Dendritic cell treated with granulocyte-macrophage colony-stimulating factor and Interleukin-4, amounts not matched to agents 40 ng/mL and 50 ng/mL, for 4 days (primary cell): ENCODE measurements around the gene SLC6A6.

ENCODE experiments used
- H3K27ac Mint-ChIP-seq: one replicate; pipeline ENCODE4 v1.8.0; 2022; ENCODE audit warnings: mild to moderate bottlenecking, mixed read lengths
- H3K27me3 Mint-ChIP-seq: one replicate; pipeline ENCODE4 v1.8.0; 2022; ENCODE audit warnings: mild to moderate bottlenecking, mixed read lengths
- H3K36me3 Mint-ChIP-seq: one replicate; pipeline ENCODE4 v1.8.0; 2022; ENCODE audit warnings: low read depth, mixed read lengths
- H3K4me1 Mint-ChIP-seq: one replicate; pipeline ENCODE4 v1.8.0; 2022; ENCODE audit warnings: low read depth, mixed read lengths
- H3K4me3 Mint-ChIP-seq: one replicate; pipeline ENCODE4 v1.8.0; 2022; ENCODE audit warnings: mild to moderate bottlenecking, moderate library complexity, mixed read lengths
- H3K9me3 Mint-ChIP-seq: one replicate; pipeline ENCODE4 v1.8.0; 2022; ENCODE audit warnings: mixed read lengths
- intact Hi-C: fragments of 100-400 bp; cut with micrococcal nuclease; formaldehyde crosslinking; loops from one replicate; pipeline ENCODE4 v1.15.0; 2022

Gene SLC6A6

DNA sequence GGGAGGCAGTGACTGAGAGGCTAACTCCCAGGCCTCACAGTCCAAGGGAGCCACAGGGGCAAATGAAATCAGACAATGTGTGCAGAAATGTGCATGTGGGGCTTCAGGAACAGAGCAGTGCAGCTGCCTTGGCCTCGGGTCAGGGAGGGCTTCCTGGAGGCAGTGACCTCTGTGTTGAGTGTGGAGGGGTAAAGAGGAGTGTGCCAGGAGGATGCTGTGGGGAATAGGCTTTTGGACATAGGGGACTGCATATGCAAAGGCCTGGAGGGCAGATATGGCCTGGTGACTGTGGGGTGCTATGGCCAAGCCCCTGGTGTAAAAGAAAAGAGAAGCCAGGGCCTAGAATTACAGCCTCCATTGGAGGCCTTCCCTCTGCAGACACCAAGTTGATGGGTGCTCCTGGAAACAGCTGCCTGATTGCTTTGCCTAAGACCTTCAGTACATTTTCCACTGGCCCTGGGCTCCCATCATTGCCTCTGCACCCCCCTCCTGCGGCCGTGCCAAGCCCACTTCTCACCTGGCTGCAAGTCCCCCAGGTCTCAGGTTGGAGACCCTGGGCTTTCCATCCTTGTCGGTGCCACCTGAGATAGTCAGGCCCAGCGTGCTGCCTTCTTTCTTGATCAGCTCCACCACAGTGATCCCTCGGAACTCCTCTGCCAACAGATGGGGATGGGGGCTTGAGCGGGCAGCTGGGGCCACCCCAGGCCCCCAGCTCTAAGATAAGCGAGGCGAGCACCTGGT lies 122.7 kb downstream of the SLC6A6 start:
- Mint-ChIP-seq H3K4me3 (no peak overlapping the region), H3K36me3 (no peaks in the 10 kb centered on the region)
- intact Hi-C loops, result no loop called here

GRCh38 chr3:14525685-14526631 lies 123.6 kb downstream of the SLC6A6 start:
- Mint-ChIP-seq H3K27me3 (peaks cover 10% of the 10 kb centered on the region), H3K4me1 (no peaks in the 10 kb centered on the region), H3K4me3 (no peak overlapping the region), H3K36me3 (no peaks in the 10 kb centered on the region), H3K27ac (no peak overlapping the region), H3K9me3 (no peaks in the 10 kb centered on the region)
- intact Hi-C loops, result no loop called here

More for the DNA sequence above, 122.7 kb downstream of the SLC6A6 start:
- H3K27ac Mint-ChIP-seq, result no peak overlapping the region
- H3K4me1 Mint-ChIP-seq, result no peaks in the 10 kb centered on the region
- H3K9me3 Mint-ChIP-seq, result no peaks in the 10 kb centered on the region
- peaks cover 7% of the 10 kb centered on the region for H3K27me3 Mint-ChIP-seq

- no peak overlapping the region for H3K27ac Mint-ChIP-seq
- intact Hi-C loops, result no loop called here
- peaks cover 17% of the 10 kb centered on the region for H3K27me3 Mint-ChIP-seq
- no peaks in the 10 kb centered on the region for H3K4me1 Mint-ChIP-seq
- H3K4me3 Mint-ChIP-seq, result no peak overlapping the region
- no peaks in the 10 kb centered on the region for H3K9me3 Mint-ChIP-seq
- H3K36me3 Mint-ChIP-seq, result no peaks in the 10 kb centered on the region
Measured at GRCh38 chr3:14528081-14528480, 125.7 kb downstream of the SLC6A6 start.

DNA sequence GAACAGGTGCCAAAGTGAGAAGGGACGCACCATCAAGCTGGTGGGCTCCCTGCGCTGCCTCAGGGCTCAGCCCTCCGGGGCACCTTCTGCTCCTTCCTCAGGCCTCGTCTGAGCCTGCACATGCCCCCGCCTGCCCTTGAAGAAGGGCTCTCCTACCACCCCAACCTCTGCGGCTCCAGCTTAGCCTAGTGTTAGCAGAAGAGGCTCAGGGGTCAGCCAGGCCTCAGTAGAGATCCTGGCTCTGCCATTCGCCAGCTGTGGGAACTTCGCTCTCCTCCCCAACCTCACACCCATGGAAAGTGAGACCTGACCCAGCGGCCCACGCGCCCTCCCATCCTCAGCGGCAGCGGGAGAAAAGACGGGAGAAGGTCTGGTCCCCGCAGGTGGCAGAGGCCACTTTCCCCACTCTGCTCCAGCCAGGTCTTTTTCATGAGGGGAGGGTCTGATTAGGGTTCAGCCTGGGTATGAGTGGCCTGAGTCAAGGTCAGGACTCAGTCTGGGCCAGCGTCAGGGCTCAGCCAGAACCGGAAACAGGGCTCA lies 129.5 kb downstream of the SLC6A6 start:
- Mint-ChIP-seq H3K4me3 (no peak overlapping the region), H3K36me3 (no peaks in the 10 kb centered on the region), H3K27ac (no peak overlapping the region), H3K4me1 (no peaks in the 10 kb centered on the region), H3K27me3 (peaks cover 27% of the 10 kb centered on the region), H3K9me3 (no peaks in the 10 kb centered on the region)
- intact Hi-C loops, result no loop called here

DNA sequence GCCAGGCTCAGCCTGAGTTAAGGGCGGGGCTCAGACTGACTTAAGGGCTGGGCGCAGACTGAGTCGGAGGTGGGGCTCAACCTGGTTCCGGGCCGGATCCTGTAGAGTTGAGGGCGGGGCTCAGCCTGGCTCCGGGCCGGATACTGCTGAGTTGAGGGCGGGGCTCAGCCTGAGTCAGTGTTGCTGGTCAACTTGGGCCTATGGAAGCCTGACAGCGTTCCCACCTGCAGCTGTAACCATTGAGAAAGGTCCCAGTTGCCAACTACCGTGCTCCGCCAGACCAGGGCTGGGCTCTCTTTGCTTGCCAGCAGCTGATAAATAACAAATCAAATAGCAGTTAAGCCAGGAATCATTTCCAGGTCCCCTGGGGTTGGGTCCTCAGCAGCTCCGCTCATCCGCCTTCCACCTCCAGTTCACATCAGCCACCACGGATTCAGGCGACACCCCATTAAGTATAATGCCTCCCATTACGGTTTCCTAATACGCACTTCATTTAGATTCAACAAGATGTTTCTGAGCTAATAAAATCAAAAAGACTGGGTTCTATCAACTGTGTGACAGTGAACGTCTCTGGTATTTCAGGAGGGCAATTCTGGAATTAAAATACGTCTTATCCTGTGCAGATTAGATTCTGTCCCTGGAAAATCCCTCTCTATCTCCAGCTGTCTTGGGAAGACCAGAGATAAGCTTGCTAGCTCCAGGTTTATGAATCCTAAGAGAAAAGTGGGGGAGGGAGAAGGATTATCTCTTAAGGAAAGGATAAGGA lies 130.5 kb downstream of the SLC6A6 start:
- Mint-ChIP-seq H3K4me1 (no peaks in the 10 kb centered on the region), H3K4me3 (no peak overlapping the region), H3K9me3 (no peaks in the 10 kb centered on the region), H3K27me3 (peaks cover 26% of the 10 kb centered on the region), H3K36me3 (no peaks in the 10 kb centered on the region), H3K27ac (no peak overlapping the region)
- intact Hi-C loops, result no loop called here

DNA sequence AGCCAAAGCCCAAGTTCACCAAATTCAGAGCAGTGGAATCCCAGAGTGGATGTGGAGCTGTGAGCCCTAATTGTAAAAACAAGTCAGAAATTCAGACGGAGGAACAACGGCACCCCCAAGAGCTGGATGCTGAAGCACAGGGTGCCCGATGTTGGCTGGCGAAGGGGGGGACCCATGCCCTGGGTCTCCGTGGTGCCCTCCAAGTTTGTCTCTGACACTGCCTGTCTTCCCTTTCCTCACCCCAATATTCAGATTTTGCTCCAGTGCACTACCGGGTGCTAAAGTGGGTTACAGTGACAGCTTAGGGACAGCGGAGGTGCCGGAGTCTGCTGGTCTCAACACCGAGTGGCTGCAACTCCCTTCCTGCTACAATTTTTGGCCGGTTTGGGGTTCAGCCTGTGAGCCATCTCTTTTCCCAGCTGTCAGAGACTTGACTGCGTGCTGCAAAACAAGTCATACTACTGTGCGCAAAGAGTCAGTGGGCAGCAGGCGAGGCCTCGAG lies 131.1 kb downstream of the SLC6A6 start:
- H3K27me3 Mint-ChIP-seq, result peaks cover 25% of the 10 kb centered on the region
- no peaks in the 10 kb centered on the region for H3K9me3 Mint-ChIP-seq
- intact Hi-C loops, result no loop called here
- no peaks in the 10 kb centered on the region for H3K4me1 Mint-ChIP-seq
- H3K27ac Mint-ChIP-seq, result no peak overlapping the region
- no peak overlapping the region for H3K4me3 Mint-ChIP-seq
- no peaks in the 10 kb centered on the region for H3K36me3 Mint-ChIP-seq

GRCh38 chr3:14534516-14535191 lies 132.2 kb downstream of the SLC6A6 start:
- H3K27me3 Mint-ChIP-seq, result peaks cover 21% of the 10 kb centered on the region
- no peak overlapping the region for H3K4me3 Mint-ChIP-seq
- no peaks in the 10 kb centered on the region for H3K4me1 Mint-ChIP-seq
- intact Hi-C loops, result no loop called here
- no peak overlapping the region for H3K27ac Mint-ChIP-seq
- H3K36me3 Mint-ChIP-seq, result no peaks in the 10 kb centered on the region
- H3K9me3 Mint-ChIP-seq, result no peaks in the 10 kb centered on the region

DNA sequence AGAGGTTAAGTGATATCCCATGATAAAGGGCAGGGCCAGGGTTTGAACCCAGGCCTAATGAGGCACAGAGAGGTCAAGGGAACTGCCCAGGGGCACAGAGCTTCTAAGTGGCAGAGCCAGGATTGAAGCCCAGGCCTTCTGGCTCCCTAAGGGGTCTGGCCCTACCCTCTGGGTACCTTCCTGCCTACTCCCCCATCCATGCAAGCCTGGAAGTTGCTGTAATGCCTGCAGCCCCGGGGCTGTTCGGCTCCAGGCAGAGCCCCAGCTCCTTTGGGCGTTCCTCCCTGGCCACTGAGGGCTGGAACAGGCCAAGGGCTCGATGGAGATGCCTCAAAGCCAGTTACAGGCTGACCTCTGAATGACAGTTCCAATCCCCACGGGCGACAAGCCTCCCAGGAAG lies 133.2 kb downstream of the SLC6A6 start:
- H3K27ac Mint-ChIP-seq, result no peak overlapping the region
- H3K4me1 Mint-ChIP-seq, result no peaks in the 10 kb centered on the region
- no peaks in the 10 kb centered on the region for H3K36me3 Mint-ChIP-seq
- intact Hi-C loops, result no loop called here
- H3K9me3 Mint-ChIP-seq, result no peaks in the 10 kb centered on the region
- peaks cover 18% of the 10 kb centered on the region for H3K27me3 Mint-ChIP-seq
- no peak overlapping the region for H3K4me3 Mint-ChIP-seq

- Mint-ChIP-seq H3K4me3 (no peak overlapping the region), H3K27me3 (peaks cover 16% of the 10 kb centered on the region), H3K27ac (no peak overlapping the region), H3K4me1 (no peaks in the 10 kb centered on the region), H3K36me3 (no peaks in the 10 kb centered on the region), H3K9me3 (no peaks in the 10 kb centered on the region)
- intact Hi-C loops, result no loop called here
Measured at GRCh38 chr3:14536055-14536815, 133.8 kb downstream of the SLC6A6 start.

GRCh38 chr3:14536837-14537589 lies 134.6 kb downstream of the SLC6A6 start:
- no peak overlapping the region for H3K27ac Mint-ChIP-seq
- H3K36me3 Mint-ChIP-seq, result no peaks in the 10 kb centered on the region
- no peaks in the 10 kb centered on the region for H3K4me1 Mint-ChIP-seq
- H3K27me3 Mint-ChIP-seq, result peaks cover 10% of the 10 kb centered on the region
- intact Hi-C loops, result no loop called here
- no peaks in the 10 kb centered on the region for H3K9me3 Mint-ChIP-seq
- no peak overlapping the region for H3K4me3 Mint-ChIP-seq

DNA sequence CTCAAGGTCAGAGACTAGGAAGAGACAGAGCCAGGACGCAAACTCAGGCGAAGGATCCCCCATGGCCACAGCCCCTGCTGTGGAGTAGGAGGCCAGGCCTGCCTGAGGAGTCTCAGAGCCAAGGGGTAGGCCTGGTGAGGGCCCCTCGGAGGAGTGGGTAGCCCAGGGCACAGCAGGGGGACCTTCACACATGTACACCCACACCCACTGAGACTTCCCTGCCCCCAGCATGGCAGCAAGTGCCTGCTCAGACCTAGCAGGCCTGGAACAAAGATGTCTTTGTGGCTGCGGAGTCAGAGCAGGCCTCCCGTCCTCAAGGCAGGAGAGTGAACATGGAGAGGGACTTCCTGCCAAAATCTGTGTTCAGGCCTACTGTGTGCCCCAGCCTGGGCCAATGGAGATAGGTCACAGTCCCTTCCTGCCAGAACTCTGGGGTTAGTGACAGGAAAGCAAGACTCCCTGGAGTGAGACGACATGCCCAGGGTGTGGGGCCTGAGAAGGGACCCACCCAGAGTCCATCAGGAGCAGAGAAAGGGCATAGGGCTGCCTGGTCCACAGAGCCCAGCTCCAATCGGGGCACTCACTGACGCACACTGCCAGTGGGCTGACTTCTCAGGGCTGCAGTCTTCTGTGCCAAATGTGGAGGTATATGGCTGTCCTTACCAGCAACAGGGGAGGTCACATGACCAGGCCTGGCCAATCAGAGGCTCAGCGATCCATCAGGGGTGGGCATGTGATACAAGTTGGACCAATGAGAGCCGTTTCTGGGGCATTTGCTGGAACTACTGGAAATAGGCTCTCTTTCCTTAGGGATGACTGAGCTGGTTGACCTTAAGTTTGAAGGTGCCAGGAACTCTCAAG lies 135.4 kb downstream of the SLC6A6 start:
- peaks cover 9% of the 10 kb centered on the region for H3K27me3 Mint-ChIP-seq
- H3K4me1 Mint-ChIP-seq, result no peaks in the 10 kb centered on the region
- H3K27ac Mint-ChIP-seq, result no peak overlapping the region
- intact Hi-C loops, result no loop called here
- no peak overlapping the region for H3K4me3 Mint-ChIP-seq
- no peaks in the 10 kb centered on the region for H3K9me3 Mint-ChIP-seq
- H3K36me3 Mint-ChIP-seq, result no peaks in the 10 kb centered on the region
